Keratinocyte (primary cell): ENCODE data around the gene SIGLEC7. TPM values are rescaled to one million over a fixed set of nuclear protein-coding genes. Genes with fewer than 3 reads are reported as not detected.

Experiments
- DNase-seq: peaks from one replicate; pipeline ENCODE4 v3.0.0-alpha.2; 2011; ENCODE audit warnings: low read depth, missing footprints, low spot score
- FAIRE-seq: peaks from 2 replicates; lab custom pipeline; 2011; peaks lifted over from hg19 to GRCh38; lab: Jason Lieb, UNC
- H2AFZ ChIP-seq: 2 replicates; pipeline ENCODE4 v1.6.0; 2012; ENCODE audit warnings: low read length, control low read depth, inconsistent platforms; ENCODE audit not compliant: control insufficient read depth
- H3K27ac ChIP-seq: 2 replicates; pipeline ENCODE4 v1.5.1; 2011; ENCODE audit warnings: low read length; ENCODE audit not compliant: control insufficient read depth, insufficient read depth
- H3K27me3 ChIP-seq: 3 replicates; pipeline ENCODE4 v1.6.0; 2011; ENCODE audit warnings: low read length; ENCODE audit not compliant: control insufficient read depth, insufficient read depth; ENCODE audit errors: extremely low read depth
- H3K36me3 ChIP-seq, 2 experiments: 2 replicates in 1 of 2; 3 replicates in 1 of 2; pipeline ENCODE4 v1.5.1; 2011; ENCODE audit warnings: low read length in 2 of 2, mild to moderate bottlenecking in 1 of 2; ENCODE audit not compliant: control insufficient read depth in 2 of 2, insufficient read depth in 2 of 2; ENCODE audit errors: extremely low read depth in 1 of 2
- H3K4me1 ChIP-seq: 3 replicates; pipeline ENCODE4 v1.5.1; 2011; ENCODE audit warnings: low read length; ENCODE audit not compliant: control insufficient read depth, insufficient read depth; ENCODE audit errors: extremely low read depth
- H3K4me2 ChIP-seq: 3 replicates; pipeline ENCODE4 v1.6.0; 2011; ENCODE audit warnings: low read depth, low read length; ENCODE audit not compliant: control insufficient read depth, insufficient read depth; ENCODE audit errors: extremely low read depth
- H3K4me3 ChIP-seq, 3 experiments: fragments of 200-600 bp in 1 of 3; sonication (generic) in 1 of 3; 2 replicates in 2 of 3; 3 replicates in 1 of 3; pipeline ENCODE4 v1.5.1; 2011 to 2016; ENCODE audit warnings: low read length in 3 of 3, mild to moderate bottlenecking in 3 of 3, control low read depth in 2 of 3, inconsistent platforms in 1 of 3, low read depth in 1 of 3, mixed read lengths in 1 of 3, mixed run types in 1 of 3, moderate library complexity in 1 of 3; ENCODE audit not compliant: control insufficient read depth in 2 of 3, insufficient read depth in 2 of 3; ENCODE audit errors: extremely low read depth in 1 of 3
- H3K79me2 ChIP-seq: 2 replicates; pipeline ENCODE4 v1.6.0; 2012; ENCODE audit warnings: low read length; ENCODE audit not compliant: control insufficient read depth, insufficient read depth
- H3K9ac ChIP-seq: 3 replicates; pipeline ENCODE4 v1.6.0; 2011; ENCODE audit warnings: low read length; ENCODE audit not compliant: control insufficient read depth, insufficient read depth; ENCODE audit errors: extremely low read depth
- H3K9me1 ChIP-seq: 3 replicates; pipeline ENCODE4 v1.6.0; 2011; ENCODE audit warnings: low read length; ENCODE audit not compliant: control insufficient read depth, insufficient read depth; ENCODE audit errors: extremely low read depth
- H3K9me3 ChIP-seq: 2 replicates; pipeline ENCODE4 v1.5.1; 2012; ENCODE audit warnings: low read depth, low read length; ENCODE audit not compliant: control insufficient read depth
- H4K20me1 ChIP-seq: 3 replicates; pipeline ENCODE4 v1.6.0; 2011; ENCODE audit warnings: low read length; ENCODE audit not compliant: control insufficient read depth, insufficient read depth; ENCODE audit errors: extremely low read depth
- EZH2 ChIP-seq: IDR thresholded peaks from one replicate; pipeline ENCODE4 v1.6.1; 2012; ENCODE audit warnings: inconsistent platforms, mild to moderate bottlenecking, low read length, moderate library complexity
- dilution Hi-C: fragments of 300-500 bp; cut with MboI; formaldehyde crosslinking; loops from one replicate; pipeline ENCODE4 v1.7.0; 2020; ENCODE audit warnings: low sequenced_read_pairs; ENCODE audit not compliant: extremely low pct_ligation_motif_present
- polyA plus RNA-seq, 5 experiments: library from polyadenylated mRNA; depleted of rRNA in 3 of 5; stranded (reverse) in 3 of 5; stranded (forward) in 1 of 5; unstranded in 1 of 5; fragments of >200 nt; gene quantifications; 1 replicate in 1 of 5; 2 replicates in 3 of 5; 3 replicates in 1 of 5; pipeline versions ENCODE4 v1.2.1 to v1.2.3, GENCODE V29; 2011 to 2012; ENCODE audit warnings: missing spikeins in 2 of 5, low read depth in 1 of 5, low replicate concordance in 1 of 5
- TF ChIP-seq, protein P1 (sequence below), 3 experiments: IDR thresholded peaks in 1 of 3; conservative IDR thresholded peaks in 1 of 3; optimal IDR thresholded peaks in 1 of 3; 2 replicates in 2 of 3; 3 replicates in 1 of 3; pipeline versions ENCODE3 to v1.5.1; 2011; ENCODE audit warnings: low read length in 3 of 3, mild to moderate bottlenecking in 3 of 3, moderate library complexity in 2 of 3, control low read depth in 1 of 3, inconsistent platforms in 1 of 3; ENCODE audit not compliant: insufficient read depth in 2 of 3; ENCODE audit errors: extremely low read depth in 1 of 3

Gene SIGLEC7
- polyA plus RNA-seq, 1 donor (not counting 4 experiments of a cell fraction or from before 2014, with no cell fraction given), result not detected

DNA sequence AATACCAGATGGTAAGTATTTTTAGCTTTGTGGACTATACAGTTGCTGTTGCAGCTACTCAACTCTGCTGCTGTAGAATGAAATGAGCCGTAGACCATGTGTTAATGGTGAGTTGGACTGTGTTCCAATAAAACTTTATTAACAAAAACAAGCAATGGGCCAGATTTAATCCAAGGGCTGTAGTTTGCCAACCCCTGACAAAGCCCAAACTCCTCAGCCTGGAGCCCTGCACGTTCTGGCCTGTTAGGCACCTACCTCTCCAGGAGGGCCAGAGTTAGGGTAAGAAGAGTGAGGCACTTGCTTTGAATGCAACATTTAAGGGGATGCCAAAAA lies 46.1 kb downstream of the SIGLEC7 start:
- Histone ChIP-seq H3K27me3 (no peaks in the 10 kb centered on the region), H3K9me1 (no peaks in the 10 kb centered on the region), H4K20me1 (no peaks in the 10 kb centered on the region), H3K9me3 (no peaks in the 10 kb centered on the region), H3K4me2 (no peak overlapping the region), H3K9ac (no peak overlapping the region), H2AFZ (no peak overlapping the region), H3K79me2 (no peaks in the 10 kb centered on the region), H3K27ac (no peak overlapping the region), H3K4me3 (no peak overlapping the region), H3K36me3 (no peaks in the 10 kb centered on the region), H3K4me1 (no peaks in the 10 kb centered on the region)
- dilution Hi-C loops, result no loop called here
- FAIRE-seq (no peak), DNase-seq (no peak)
- no peak for TF ChIP-seq EZH2
- TF ChIP-seq, protein P1, sequence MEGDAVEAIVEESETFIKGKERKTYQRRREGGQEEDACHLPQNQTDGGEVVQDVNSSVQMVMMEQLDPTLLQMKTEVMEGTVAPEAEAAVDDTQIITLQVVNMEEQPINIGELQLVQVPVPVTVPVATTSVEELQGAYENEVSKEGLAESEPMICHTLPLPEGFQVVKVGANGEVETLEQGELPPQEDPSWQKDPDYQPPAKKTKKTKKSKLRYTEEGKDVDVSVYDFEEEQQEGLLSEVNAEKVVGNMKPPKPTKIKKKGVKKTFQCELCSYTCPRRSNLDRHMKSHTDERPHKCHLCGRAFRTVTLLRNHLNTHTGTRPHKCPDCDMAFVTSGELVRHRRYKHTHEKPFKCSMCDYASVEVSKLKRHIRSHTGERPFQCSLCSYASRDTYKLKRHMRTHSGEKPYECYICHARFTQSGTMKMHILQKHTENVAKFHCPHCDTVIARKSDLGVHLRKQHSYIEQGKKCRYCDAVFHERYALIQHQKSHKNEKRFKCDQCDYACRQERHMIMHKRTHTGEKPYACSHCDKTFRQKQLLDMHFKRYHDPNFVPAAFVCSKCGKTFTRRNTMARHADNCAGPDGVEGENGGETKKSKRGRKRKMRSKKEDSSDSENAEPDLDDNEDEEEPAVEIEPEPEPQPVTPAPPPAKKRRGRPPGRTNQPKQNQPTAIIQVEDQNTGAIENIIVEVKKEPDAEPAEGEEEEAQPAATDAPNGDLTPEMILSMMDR (optimal IDR thresholded peaks at IDR 0.05 in 1 of 3, IDR thresholded peaks at IDR 0.05 in 1 of 3, conservative IDR thresholded peaks at IDR 0.05 in 1 of 3; ENCODE audit: extremely low read depth in 1 of 3, insufficient read depth in 2 of 3, low read length in 3 of 3), result no peak

DNA sequence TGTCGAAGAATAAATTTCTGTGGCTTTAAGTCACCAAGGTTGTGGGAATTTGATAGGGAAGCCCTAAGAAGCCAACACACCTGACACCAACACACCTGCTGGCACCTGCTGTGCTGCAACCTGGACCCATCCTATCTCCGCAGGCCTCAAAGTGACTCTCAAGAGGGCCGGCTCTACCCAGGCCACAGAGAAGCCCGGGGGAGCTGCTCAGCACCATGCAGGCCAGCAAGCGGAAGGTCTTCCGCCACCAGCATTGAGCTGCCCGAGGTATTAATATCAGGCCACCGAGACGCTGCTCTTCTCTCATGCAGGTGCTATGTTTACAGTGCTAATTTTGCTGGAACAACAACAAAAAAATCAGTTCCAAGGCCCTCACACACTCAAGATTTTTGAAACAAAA lies 50.6 kb downstream of the SIGLEC7 start:
- H3K4me2 ChIP-seq, result no peak overlapping the region
- TF ChIP-seq, protein P1 (optimal IDR thresholded peaks at IDR 0.05 in 1 of 3, IDR thresholded peaks at IDR 0.05 in 1 of 3, conservative IDR thresholded peaks at IDR 0.05 in 1 of 3; ENCODE audit: extremely low read depth in 1 of 3, insufficient read depth in 2 of 3, low read length in 3 of 3), result no peak
- no peak for TF ChIP-seq EZH2
- H3K9ac ChIP-seq, result no peak overlapping the region
- FAIRE-seq, result no peak
- H3K27me3 ChIP-seq, result no peaks in the 10 kb centered on the region
- H4K20me1 ChIP-seq, result no peaks in the 10 kb centered on the region
- dilution Hi-C loops, result no loop called here
- H2AFZ ChIP-seq, result no peak overlapping the region
- no peak overlapping the region for H3K4me3 ChIP-seq
- no peaks in the 10 kb centered on the region for H3K9me3 ChIP-seq
- peaks cover 4% of the 10 kb centered on the region for H3K4me1 ChIP-seq
- DNase-seq, result no peak
- no peaks in the 10 kb centered on the region for H3K9me1 ChIP-seq
- no peaks in the 10 kb centered on the region for H3K79me2 ChIP-seq
- no peak overlapping the region for H3K27ac ChIP-seq
- no peaks in the 10 kb centered on the region for H3K36me3 ChIP-seq
